MCF 10A (cell line): ENCODE results near the gene KCNH3. TPM values are rescaled to one million over a fixed set of nuclear protein-coding genes. Genes with fewer than 3 reads are reported as not detected.

ENCODE experiments used
- BruUV-seq: library from RNA; stranded (reverse); fragments of 400-500 nt; replicated peaks from 2 replicates; lab custom pipeline; 2021; lab: Mats Ljungman, UMichigan
- CTCF ChIA-PET: fragments of 300-600 bp; sonication (Branson Sonifier 250); formaldehyde crosslinking; extraction: SDS; loops from one replicate; lab custom pipeline; 2021; ENCODE audit warnings: antibody characterized with exemption, inconsistent platforms; lab: Yijun Ruan, JAX
- POLR2A ChIA-PET: fragments of 300-600, 350-650 bp; sonication (Branson Sonifier 250); formaldehyde crosslinking; extraction: SDS; loops from one replicate; lab custom pipeline; 2020; ENCODE audit warnings: antibody characterized with exemption, inconsistent platforms; lab: Yijun Ruan, JAX
- DNase-seq: peaks from one replicate; pipeline ENCODE4 v3.0.0-alpha.2; 2018; ENCODE audit not compliant: unreplicated experiment
- H3K27ac Mint-ChIP-seq: one replicate; pipeline ENCODE4 v1.8.0; 2022; ENCODE audit warnings: mild to moderate bottlenecking, low read depth, mixed read lengths; ENCODE audit not compliant: unreplicated experiment
- H3K27me3 Mint-ChIP-seq: one replicate; pipeline ENCODE4 v1.8.0; 2022; ENCODE audit warnings: mixed read lengths; ENCODE audit not compliant: insufficient read depth, unreplicated experiment
- H3K36me3 Mint-ChIP-seq: one replicate; pipeline ENCODE4 v1.8.0; 2022; ENCODE audit warnings: mild to moderate bottlenecking, moderate library complexity, mixed read lengths; ENCODE audit not compliant: insufficient read depth, unreplicated experiment
- H3K4me1 Mint-ChIP-seq: one replicate; pipeline ENCODE4 v1.8.0; 2022; ENCODE audit warnings: mixed read lengths; ENCODE audit not compliant: insufficient read depth, unreplicated experiment
- H3K4me3 Mint-ChIP-seq: one replicate; pipeline ENCODE4 v1.8.0; 2022; ENCODE audit warnings: mild to moderate bottlenecking, moderate library complexity, mixed read lengths; ENCODE audit not compliant: unreplicated experiment
- H3K9me3 Mint-ChIP-seq: one replicate; pipeline ENCODE4 v1.8.0; 2022; ENCODE audit warnings: mixed read lengths; ENCODE audit not compliant: unreplicated experiment
- intact Hi-C: fragments of 100-400 bp; cut with micrococcal nuclease; formaldehyde crosslinking; loops from 2 replicates; pipeline ENCODE4 v1.14.1; 2022
- total RNA-seq: library from RNA; stranded (reverse); gene quantifications from 2 replicates; pipeline ENCODE4 v1.2.3, GENCODE V29; 2022
- TF ChIP-seq, protein P1 (sequence below): fragments of 200-600 bp; IDR thresholded peaks from one replicate; pipeline ENCODE4 v1.8.0; 2022; ENCODE audit warnings: antibody characterized with exemption, mild to moderate bottlenecking; ENCODE audit not compliant: unreplicated experiment

Gene KCNH3
- total RNA-seq, 1 experiment from 2014 or later = not detected

DNA sequence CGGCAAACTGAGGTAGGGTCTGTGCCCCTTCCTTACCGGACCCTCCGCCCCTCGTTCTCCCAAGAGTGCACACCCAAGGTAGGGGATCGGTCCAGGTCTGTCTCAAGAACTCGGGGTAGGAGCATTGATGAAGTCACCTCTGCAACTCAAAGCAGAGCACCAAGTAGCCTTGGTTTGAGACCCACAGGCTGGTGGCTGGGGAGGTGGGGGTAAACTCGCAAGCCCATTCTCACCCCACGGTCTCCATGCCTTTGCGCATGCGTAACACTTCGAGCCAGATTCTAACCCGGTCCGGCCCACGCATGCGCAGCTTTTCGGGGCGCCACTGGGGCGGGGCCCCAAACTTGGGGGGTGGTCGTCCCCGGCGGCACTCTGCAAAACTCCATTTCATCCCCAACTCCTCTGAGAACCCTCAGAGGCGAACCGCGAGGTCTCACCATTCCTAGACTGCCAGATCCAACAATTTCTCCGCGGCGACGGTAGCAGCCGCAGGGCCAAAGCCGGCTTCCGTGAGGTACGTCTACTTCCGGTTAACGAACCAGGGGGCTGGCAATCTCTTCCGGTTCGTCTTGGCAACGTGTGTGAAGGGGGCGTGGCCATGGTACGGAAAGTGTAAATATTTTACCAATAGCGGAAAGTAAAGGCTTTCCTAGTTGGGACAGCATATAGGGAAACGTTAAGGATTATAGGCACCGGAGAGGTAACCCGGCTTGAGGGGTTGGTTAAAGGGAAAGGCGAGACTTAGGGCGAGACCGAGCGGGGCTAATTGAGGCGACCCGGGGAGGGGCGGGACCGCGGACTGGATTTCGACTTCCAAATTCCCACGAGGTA, 29.0 kb downstream of the KCNH3 start, which contains the start of gene MCRS1:
TSS of gene MCRS1 (minus strand) at position 532 of the 831 bp plus-strand sequence. CDS start 1,411 bp downstream, outside the sequence.
- Mint-ChIP-seq H3K4me1 (peaks cover 14% of the 10 kb centered on the region), H3K36me3 (peaks cover 16% of the 10 kb centered on the region), H3K27me3 (no peaks in the 10 kb centered on the region), H3K9me3 (no peaks in the 10 kb centered on the region), H3K27ac (peak within 1 kb of the TSS; percentile 98), H3K4me3 (peak within 1 kb of the TSS; percentile 90)
- ChIA-PET POLR2A (interaction anchor here (0.7 to 2.5 kb wide), 14 partner anchors 9 to 301 kb away, joined by 3 to 19 read pairs (median 3); partner anchors contain the start of gene TMBIM6), CTCF (interaction anchor here (0.6 to 2.0 kb wide), 6 partner anchors 8 to 272 kb away, joined by 3 to 20 read pairs (median 4); no protein-coding TSS in a partner anchor)
- TF ChIP-seq, protein P1, sequence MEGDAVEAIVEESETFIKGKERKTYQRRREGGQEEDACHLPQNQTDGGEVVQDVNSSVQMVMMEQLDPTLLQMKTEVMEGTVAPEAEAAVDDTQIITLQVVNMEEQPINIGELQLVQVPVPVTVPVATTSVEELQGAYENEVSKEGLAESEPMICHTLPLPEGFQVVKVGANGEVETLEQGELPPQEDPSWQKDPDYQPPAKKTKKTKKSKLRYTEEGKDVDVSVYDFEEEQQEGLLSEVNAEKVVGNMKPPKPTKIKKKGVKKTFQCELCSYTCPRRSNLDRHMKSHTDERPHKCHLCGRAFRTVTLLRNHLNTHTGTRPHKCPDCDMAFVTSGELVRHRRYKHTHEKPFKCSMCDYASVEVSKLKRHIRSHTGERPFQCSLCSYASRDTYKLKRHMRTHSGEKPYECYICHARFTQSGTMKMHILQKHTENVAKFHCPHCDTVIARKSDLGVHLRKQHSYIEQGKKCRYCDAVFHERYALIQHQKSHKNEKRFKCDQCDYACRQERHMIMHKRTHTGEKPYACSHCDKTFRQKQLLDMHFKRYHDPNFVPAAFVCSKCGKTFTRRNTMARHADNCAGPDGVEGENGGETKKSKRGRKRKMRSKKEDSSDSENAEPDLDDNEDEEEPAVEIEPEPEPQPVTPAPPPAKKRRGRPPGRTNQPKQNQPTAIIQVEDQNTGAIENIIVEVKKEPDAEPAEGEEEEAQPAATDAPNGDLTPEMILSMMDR = no peak
- DNase-seq = peak; percentile 92
- TSS peak; percentile 81 for BruUV-seq
- intact Hi-C loops = loop anchor here (5.0 kb wide), 1 partner anchor 211 kb away; no protein-coding TSS in a partner anchor

DNA sequence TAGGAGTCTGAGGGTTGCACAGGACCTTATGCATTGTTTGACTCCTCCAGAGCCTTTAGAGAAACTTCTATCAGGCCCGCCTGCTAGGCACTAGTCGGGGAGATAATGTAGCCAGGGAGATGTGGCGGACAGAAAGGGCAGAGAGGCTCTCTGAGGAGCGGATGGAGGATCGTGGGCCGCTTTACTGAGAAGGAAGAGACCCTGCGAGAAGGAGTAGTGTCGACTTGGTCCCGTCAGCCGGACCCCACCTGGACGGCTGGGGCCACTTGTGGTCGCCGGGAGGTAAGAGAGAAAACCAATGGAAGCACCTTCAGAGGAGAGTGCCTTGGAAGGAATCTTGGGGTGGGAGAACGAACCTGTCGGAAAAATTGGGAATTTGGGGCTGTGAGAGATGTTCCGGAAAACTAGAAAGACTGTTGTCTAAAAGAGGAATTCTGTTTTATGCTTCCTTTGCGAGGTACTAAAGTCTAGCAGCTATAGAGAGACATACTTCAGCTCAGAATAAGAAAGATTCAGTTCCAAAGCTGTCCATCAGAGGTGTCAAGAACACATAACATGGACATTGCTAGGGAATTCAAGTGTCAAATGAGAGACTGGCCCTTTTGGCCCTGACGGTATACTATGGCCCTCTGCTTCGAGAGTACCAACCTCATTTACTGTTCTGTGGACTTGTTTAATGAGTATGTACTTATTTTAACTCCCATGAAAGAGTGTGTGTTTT, 29.8 kb downstream of the KCNH3 start:
- peak overlapping the region; percentile 98 for H3K27ac Mint-ChIP-seq
- intact Hi-C loops = loop anchor here (5.0 kb wide), 1 partner anchor 211 kb away; no protein-coding TSS in a partner anchor
- ChIA-PET CTCF (interaction anchor here (0.6 to 2.8 kb wide), 6 partner anchors 12 to 298 kb away, joined by 3 to 16 read pairs (median 4); no protein-coding TSS in a partner anchor), POLR2A (interaction anchor here (1.3 kb wide), 1 partner anchor 14 kb away, joined by 3 read pairs; no protein-coding TSS in a partner anchor)
- H3K4me3 Mint-ChIP-seq = peak overlapping the region; percentile 90
- no peaks in the 10 kb centered on the region for H3K9me3 Mint-ChIP-seq
- no peaks in the 10 kb centered on the region for H3K27me3 Mint-ChIP-seq
- TSS peak; percentile 57 for BruUV-seq
- H3K4me1 Mint-ChIP-seq = peaks cover 14% of the 10 kb centered on the region
- H3K36me3 Mint-ChIP-seq = peaks cover 9% of the 10 kb centered on the region
- TF ChIP-seq, protein P1 = no peak
- DNase-seq = peak; percentile 22

DNA sequence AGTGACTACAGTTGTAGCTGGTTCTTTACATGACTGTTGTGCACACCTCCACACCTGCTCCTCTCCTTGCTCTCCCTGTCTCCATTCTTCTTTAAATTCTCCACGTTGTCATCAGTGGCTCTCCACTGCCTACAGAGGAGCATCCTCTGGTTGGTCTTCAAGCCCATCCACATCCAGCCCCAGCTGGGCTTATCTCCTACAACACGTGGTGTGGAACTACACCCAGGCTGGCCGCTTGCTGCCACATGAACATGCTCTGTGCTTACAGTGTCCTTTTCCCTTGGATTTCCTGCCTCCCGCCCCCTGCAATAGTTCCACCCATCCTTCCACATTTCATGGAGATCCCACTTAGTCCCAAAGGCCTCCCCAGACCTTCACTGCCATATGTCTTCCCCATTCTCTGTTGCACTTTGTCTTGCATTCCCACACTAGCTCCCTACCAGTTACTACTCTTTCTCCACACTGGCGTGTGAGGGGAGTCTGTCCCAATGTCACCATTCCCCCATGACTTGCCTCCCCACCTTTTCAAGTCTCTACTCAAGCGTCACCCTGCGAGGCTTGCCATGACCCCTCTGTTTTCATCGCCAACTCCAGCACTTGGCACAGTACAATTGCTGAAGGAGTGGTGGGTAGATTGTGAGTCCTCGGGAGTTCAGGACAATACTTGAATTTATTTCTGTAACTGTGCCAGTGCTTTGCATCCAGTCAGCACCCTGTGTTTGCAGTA, 38.9 kb downstream of the KCNH3 start:
- TF ChIP-seq, protein P1 = no peak
- no peak for DNase-seq
- ChIA-PET POLR2A (interaction anchor here (1.2 kb wide), 1 partner anchor 10 kb away, joined by 3 read pairs; no protein-coding TSS in a partner anchor), CTCF (interaction anchor here (0.5 to 6.8 kb wide), 3 partner anchors 24 to 319 kb away, joined by 3 to 69 read pairs (median 26); no protein-coding TSS in a partner anchor)
- Mint-ChIP-seq H3K4me3 (no peak overlapping the region), H3K36me3 (peaks cover 4% of the 10 kb centered on the region), H3K9me3 (no peaks in the 10 kb centered on the region), H3K27ac (no peak overlapping the region), H3K27me3 (no peaks in the 10 kb centered on the region), H3K4me1 (peaks cover 6% of the 10 kb centered on the region)
- no TSS peak for BruUV-seq
- intact Hi-C loops = no loop called here
